HEK293 (cell line): ENCODE data around the gene TECR.

Source experiments
- CTCF ChIA-PET: fragments of 350-600 bp; formaldehyde crosslinking; extraction: SDS; loops from one replicate; lab custom pipeline; 2021; ENCODE audit warnings: antibody characterized with exemption; lab: Yijun Ruan, JAX
- POLR2A ChIA-PET: fragments of 300-600 bp; formaldehyde crosslinking; extraction: SDS; loops from one replicate; lab custom pipeline; 2020; ENCODE audit warnings: antibody characterized with exemption, inconsistent platforms; lab: Yijun Ruan, JAX
- H3K27ac ChIP-seq: fragments of 200-500 bp; sonication (Bioruptor generic); 2 replicates; pipeline ENCODE4 v1.5.1; 2014; ENCODE audit warnings: low read depth, low read length, control low read depth, inconsistent platforms; ENCODE audit errors: extremely low read depth
- H3K36me3 ChIP-seq, 2 experiments: fragments of 200-500 bp in 1 of 2; sonication (Bioruptor generic) in 1 of 2; 1 replicate in 1 of 2; 2 replicates in 1 of 2; pipeline ENCODE4 v1.5.1; 2014 to 2017; ENCODE audit warnings: inconsistent platforms in 2 of 2, low read length in 2 of 2; ENCODE audit not compliant: control insufficient read depth in 2 of 2, insufficient read depth in 1 of 2
- H3K4me1 ChIP-seq: fragments of 200-500 bp; sonication (Bioruptor generic); 2 replicates; pipeline ENCODE4 v1.5.1; 2014; ENCODE audit warnings: mild to moderate bottlenecking, low read length, inconsistent platforms; ENCODE audit not compliant: control insufficient read depth, insufficient read depth
- H3K4me3 ChIP-seq: 2 replicates; pipeline ENCODE4 v1.5.1; 2011; ENCODE audit warnings: low read depth, mild to moderate bottlenecking, control low read depth, low read length, moderate library complexity
- H3K9me3 ChIP-seq: fragments of 200-500 bp; sonication (Bioruptor generic); 2 replicates; pipeline ENCODE4 v1.5.1; 2014; ENCODE audit warnings: low read depth, low read length, inconsistent platforms; ENCODE audit not compliant: control insufficient read depth, insufficient read depth
- EGR2 ChIP-seq: fragments of 450-650 bp; formaldehyde crosslinking; IDR thresholded peaks from 2 replicates; pipeline ENCODE4 v1.5.1; 2016; ENCODE audit warnings: low read depth, missing biosample characterization, missing genetic modification characterization
- FEZF1 ChIP-seq: fragments of 450-650 bp; formaldehyde crosslinking; IDR thresholded peaks from 2 replicates; pipeline ENCODE4 v1.5.1; 2016; ENCODE audit warnings: missing biosample characterization, missing genetic modification characterization
- KLF1 ChIP-seq: fragments of 450-650 bp; formaldehyde crosslinking; IDR thresholded peaks from 2 replicates; pipeline ENCODE4 v1.5.1; 2016; ENCODE audit warnings: missing biosample characterization, missing genetic modification characterization
- RBAK ChIP-seq: fragments of 450-650 bp; formaldehyde crosslinking; IDR thresholded peaks from 2 replicates; pipeline ENCODE4 v1.5.1; 2016; ENCODE audit warnings: missing biosample characterization, missing genetic modification characterization
- ZBTB48 ChIP-seq: fragments of 450-650 bp; formaldehyde crosslinking; IDR thresholded peaks from 2 replicates; pipeline ENCODE4 v1.5.1; 2016; ENCODE audit warnings: missing biosample characterization, missing genetic modification characterization
- ZBTB7A ChIP-seq: fragments of 450-650 bp; formaldehyde crosslinking; IDR thresholded peaks from 2 replicates; pipeline ENCODE4 v1.5.1; 2016; ENCODE audit warnings: low read depth, missing biosample characterization, missing genetic modification characterization
- ZNF10 ChIP-seq: fragments of 450-650 bp; formaldehyde crosslinking; IDR thresholded peaks from 2 replicates; pipeline ENCODE4 v1.5.1; 2017; ENCODE audit warnings: missing biosample characterization, missing genetic modification characterization
- ZNF132 ChIP-seq: fragments of 450-650 bp; formaldehyde crosslinking; IDR thresholded peaks from 2 replicates; pipeline ENCODE4 v1.5.1; 2017; ENCODE audit warnings: missing biosample characterization, missing genetic modification characterization, borderline replicate concordance
- ZNF157 ChIP-seq: fragments of 450-650 bp; formaldehyde crosslinking; IDR thresholded peaks from 2 replicates; pipeline ENCODE4 v1.5.1; 2016; ENCODE audit warnings: missing biosample characterization, missing genetic modification characterization
- ZNF169 ChIP-seq: fragments of 450-650 bp; formaldehyde crosslinking; IDR thresholded peaks from 2 replicates; pipeline ENCODE4 v1.5.1; 2016; ENCODE audit warnings: missing biosample characterization, missing genetic modification characterization
- ZNF174 ChIP-seq: fragments of 450-650 bp; formaldehyde crosslinking; IDR thresholded peaks from 2 replicates; pipeline ENCODE4 v1.5.0; 2017; ENCODE audit warnings: missing biosample characterization, mild to moderate bottlenecking, missing genetic modification characterization
- ZNF24 ChIP-seq: fragments of 450-650 bp; formaldehyde crosslinking; IDR thresholded peaks from 2 replicates; pipeline ENCODE4 v1.5.1; 2016; ENCODE audit warnings: missing biosample characterization, missing genetic modification characterization
- ZNF501 ChIP-seq: fragments of 450-650 bp; formaldehyde crosslinking; IDR thresholded peaks from 2 replicates; pipeline ENCODE4 v1.5.1; 2016; ENCODE audit warnings: missing biosample characterization, missing genetic modification characterization
- ZNF529 ChIP-seq: fragments of 450-650 bp; formaldehyde crosslinking; IDR thresholded peaks from 2 replicates; pipeline ENCODE4 v1.5.1; 2017; ENCODE audit warnings: missing genetic modification characterization, missing biosample characterization; ENCODE audit not compliant: insufficient replicate concordance
- ZNF600 ChIP-seq: fragments of 450-650 bp; formaldehyde crosslinking; IDR thresholded peaks from 2 replicates; pipeline ENCODE4 v1.5.1; 2016; ENCODE audit warnings: missing biosample characterization, missing genetic modification characterization
- ZNF623 ChIP-seq: fragments of 450-650 bp; formaldehyde crosslinking; IDR thresholded peaks from 2 replicates; pipeline ENCODE4 v1.5.1; 2016; ENCODE audit warnings: missing biosample characterization, missing genetic modification characterization
- ZNF626 ChIP-seq: fragments of 450-650 bp; sonication (Bioruptor Pico); formaldehyde crosslinking; IDR thresholded peaks from 2 replicates; pipeline ENCODE4 v1.5.1; 2018; ENCODE audit warnings: missing biosample characterization, missing genetic modification characterization, inconsistent platforms
- ZNF830 ChIP-seq: fragments of 450-650 bp; IDR thresholded peaks from 2 replicates; pipeline ENCODE4 v1.5.0; 2018; ENCODE audit warnings: missing biosample characterization, missing genetic modification characterization, low read depth, mild to moderate bottlenecking, moderate library complexity
- TF ChIP-seq, protein P1 (sequence below): IDR thresholded peaks from 2 replicates; pipeline ENCODE4 v1.6.1; 2011; ENCODE audit warnings: mild to moderate bottlenecking, low read depth, low read length, borderline replicate concordance
- TF ChIP-seq, protein P2 (sequence below): fragments of 450-650 bp; formaldehyde crosslinking; IDR thresholded peaks from 2 replicates; pipeline ENCODE4 v1.5.1; 2016; ENCODE audit warnings: missing biosample characterization, missing genetic modification characterization, borderline replicate concordance
- TF ChIP-seq, protein P3 (sequence below): fragments of 450-650 bp; formaldehyde crosslinking; IDR thresholded peaks from 2 replicates; pipeline ENCODE4; 2016; ENCODE audit warnings: missing biosample characterization, missing genetic modification characterization
- TF ChIP-seq, protein P4 (sequence below): fragments of 450-650 bp; formaldehyde crosslinking; IDR thresholded peaks from 2 replicates; pipeline ENCODE4 v1.5.1; 2016; ENCODE audit warnings: missing biosample characterization, missing genetic modification characterization
- TF ChIP-seq, protein P5 (sequence below): fragments of 450-650 bp; formaldehyde crosslinking; IDR thresholded peaks from 2 replicates; pipeline ENCODE4 v1.5.1; 2016; ENCODE audit warnings: missing biosample characterization, missing genetic modification characterization
- TF ChIP-seq, protein P6 (sequence below): fragments of 450-650 bp; formaldehyde crosslinking; IDR thresholded peaks from 2 replicates; pipeline ENCODE4 v1.5.1; 2016; ENCODE audit warnings: missing biosample characterization, missing genetic modification characterization

TECR gene

DNA sequence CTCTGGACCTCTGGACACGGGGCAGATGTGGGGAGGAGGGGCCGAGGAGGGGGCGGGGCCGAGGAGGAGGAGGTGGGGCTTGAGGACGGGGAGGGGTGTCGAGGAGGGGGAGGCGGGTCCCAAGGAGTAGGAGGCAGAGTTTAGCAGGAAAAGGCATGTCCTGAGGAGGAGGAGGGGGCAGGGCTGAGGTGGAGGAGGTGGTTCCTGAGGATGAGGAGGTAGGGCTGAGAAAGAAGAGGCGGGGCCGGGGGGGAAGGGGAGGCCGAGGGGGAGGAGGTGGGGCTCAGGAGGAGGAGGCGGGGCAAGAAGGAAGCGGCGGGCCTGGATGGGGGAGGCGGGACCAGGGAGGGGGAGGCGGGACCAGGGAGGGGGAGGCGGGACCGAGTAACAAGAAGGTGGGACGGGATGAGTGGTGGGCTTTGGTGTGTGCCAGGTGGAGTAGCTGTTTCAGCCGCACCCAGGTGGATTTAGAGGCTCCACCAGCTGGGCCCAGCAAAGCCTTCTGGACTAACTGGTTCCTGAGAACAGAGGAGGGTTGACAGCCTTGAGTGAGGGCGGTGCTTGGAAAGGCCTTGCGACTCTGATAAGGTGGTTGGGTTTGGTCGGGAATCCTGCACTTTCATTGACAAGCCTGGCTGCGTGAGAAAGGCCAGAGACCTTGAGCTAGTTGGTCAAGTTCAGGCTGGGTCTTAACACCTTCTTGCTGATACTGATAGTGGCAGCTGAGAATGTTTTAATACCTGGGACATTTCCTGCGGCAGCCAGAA is 7.7 kb downstream of the TECR start:
- ChIA-PET CTCF (no interaction called here), POLR2A (interaction anchor here (0.5 to 0.6 kb wide), 2 partner anchors 27 to 47 kb away, joined by 4 to 7 read pairs; no protein-coding TSS in a partner anchor)
- no peak overlapping the region for H3K4me3 ChIP-seq
- H3K36me3 ChIP-seq: peaks cover 3 to 9% of the 10 kb centered on the region in 2 experiments; a peak in 2 of 3 replicates
- H3K4me1 ChIP-seq: no peaks in the 10 kb centered on the region
- H3K9me3 ChIP-seq: no peaks in the 10 kb centered on the region
- H3K27ac ChIP-seq: no peak overlapping the region
- TF ChIP-seq, protein P1, sequence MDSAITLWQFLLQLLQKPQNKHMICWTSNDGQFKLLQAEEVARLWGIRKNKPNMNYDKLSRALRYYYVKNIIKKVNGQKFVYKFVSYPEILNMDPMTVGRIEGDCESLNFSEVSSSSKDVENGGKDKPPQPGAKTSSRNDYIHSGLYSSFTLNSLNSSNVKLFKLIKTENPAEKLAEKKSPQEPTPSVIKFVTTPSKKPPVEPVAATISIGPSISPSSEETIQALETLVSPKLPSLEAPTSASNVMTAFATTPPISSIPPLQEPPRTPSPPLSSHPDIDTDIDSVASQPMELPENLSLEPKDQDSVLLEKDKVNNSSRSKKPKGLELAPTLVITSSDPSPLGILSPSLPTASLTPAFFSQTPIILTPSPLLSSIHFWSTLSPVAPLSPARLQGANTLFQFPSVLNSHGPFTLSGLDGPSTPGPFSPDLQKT: no peak
- TF ChIP-seq, protein P2, sequence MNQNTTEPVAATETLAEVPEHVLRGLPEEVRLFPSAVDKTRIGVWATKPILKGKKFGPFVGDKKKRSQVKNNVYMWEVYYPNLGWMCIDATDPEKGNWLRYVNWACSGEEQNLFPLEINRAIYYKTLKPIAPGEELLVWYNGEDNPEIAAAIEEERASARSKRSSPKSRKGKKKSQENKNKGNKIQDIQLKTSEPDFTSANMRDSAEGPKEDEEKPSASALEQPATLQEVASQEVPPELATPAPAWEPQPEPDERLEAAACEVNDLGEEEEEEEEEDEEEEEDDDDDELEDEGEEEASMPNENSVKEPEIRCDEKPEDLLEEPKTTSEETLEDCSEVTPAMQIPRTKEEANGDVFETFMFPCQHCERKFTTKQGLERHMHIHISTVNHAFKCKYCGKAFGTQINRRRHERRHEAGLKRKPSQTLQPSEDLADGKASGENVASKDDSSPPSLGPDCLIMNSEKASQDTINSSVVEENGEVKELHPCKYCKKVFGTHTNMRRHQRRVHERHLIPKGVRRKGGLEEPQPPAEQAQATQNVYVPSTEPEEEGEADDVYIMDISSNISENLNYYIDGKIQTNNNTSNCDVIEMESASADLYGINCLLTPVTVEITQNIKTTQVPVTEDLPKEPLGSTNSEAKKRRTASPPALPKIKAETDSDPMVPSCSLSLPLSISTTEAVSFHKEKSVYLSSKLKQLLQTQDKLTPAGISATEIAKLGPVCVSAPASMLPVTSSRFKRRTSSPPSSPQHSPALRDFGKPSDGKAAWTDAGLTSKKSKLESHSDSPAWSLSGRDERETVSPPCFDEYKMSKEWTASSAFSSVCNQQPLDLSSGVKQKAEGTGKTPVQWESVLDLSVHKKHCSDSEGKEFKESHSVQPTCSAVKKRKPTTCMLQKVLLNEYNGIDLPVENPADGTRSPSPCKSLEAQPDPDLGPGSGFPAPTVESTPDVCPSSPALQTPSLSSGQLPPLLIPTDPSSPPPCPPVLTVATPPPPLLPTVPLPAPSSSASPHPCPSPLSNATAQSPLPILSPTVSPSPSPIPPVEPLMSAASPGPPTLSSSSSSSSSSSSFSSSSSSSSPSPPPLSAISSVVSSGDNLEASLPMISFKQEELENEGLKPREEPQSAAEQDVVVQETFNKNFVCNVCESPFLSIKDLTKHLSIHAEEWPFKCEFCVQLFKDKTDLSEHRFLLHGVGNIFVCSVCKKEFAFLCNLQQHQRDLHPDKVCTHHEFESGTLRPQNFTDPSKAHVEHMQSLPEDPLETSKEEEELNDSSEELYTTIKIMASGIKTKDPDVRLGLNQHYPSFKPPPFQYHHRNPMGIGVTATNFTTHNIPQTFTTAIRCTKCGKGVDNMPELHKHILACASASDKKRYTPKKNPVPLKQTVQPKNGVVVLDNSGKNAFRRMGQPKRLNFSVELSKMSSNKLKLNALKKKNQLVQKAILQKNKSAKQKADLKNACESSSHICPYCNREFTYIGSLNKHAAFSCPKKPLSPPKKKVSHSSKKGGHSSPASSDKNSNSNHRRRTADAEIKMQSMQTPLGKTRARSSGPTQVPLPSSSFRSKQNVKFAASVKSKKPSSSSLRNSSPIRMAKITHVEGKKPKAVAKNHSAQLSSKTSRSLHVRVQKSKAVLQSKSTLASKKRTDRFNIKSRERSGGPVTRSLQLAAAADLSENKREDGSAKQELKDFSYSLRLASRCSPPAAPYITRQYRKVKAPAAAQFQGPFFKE: no peak
- no peak for TF ChIP-seq ZNF830
- TF ChIP-seq ZBTB48: no peak
- TF ChIP-seq, protein P3, sequence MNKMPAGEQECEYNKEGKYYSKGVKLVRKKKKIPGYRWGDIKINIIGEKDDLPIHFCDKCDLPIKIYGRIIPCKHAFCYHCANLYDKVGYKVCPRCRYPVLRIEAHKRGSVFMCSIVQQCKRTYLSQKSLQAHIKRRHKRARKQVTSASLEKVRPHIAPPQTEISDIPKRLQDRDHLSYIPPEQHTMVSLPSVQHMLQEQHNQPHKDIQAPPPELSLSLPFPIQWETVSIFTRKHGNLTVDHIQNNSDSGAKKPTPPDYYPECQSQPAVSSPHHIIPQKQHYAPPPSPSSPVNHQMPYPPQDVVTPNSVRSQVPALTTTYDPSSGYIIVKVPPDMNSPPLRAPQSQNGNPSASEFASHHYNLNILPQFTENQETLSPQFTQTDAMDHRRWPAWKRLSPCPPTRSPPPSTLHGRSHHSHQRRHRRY (tag by site-specific recombination): no peak
- TF ChIP-seq ZNF169 (tag by site-specific recombination): no peak
- no peak for TF ChIP-seq ZNF174 (tag by site-specific recombination)
- TF ChIP-seq ZNF24: no peak
- no peak for TF ChIP-seq RBAK
- TF ChIP-seq, protein P4, sequence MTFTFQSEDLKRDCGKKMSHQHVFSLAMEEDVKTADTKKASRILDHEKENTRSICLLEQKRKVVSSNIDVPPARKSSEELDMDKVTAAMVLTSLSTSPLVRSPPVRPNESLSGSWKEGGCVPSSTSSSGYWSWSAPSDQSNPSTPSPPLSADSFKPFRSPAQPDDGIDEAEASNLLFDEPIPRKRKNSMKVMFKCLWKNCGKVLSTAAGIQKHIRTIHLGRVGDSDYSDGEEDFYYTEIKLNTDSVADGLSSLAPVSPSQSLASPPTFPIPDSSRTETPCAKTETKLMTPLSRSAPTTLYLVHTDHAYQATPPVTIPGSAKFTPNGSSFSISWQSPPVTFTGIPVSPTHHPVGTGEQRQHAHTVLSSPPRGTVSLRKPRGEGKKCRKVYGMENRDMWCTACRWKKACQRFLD: no peak
- peak; percentile 57 for TF ChIP-seq KLF1
- no peak for TF ChIP-seq ZNF623 (tag by site-specific recombination)
- peak; percentile 47; the same call in 1 of the 2 replicates for TF ChIP-seq ZNF10 (tag by site-specific recombination)
- no peak for TF ChIP-seq ZNF529 (tag by site-specific recombination)
- TF ChIP-seq FEZF1: no peak
- no peak for TF ChIP-seq ZBTB7A
- peak; percentile 74; the same call in 1 of the 2 replicates for TF ChIP-seq ZNF600 (tag by site-specific recombination)
- no peak for TF ChIP-seq ZNF132 (tag by site-specific recombination)
- no peak for TF ChIP-seq ZNF626 (tag by site-specific recombination)
- TF ChIP-seq ZNF157 (tag by site-specific recombination): no peak
- TF ChIP-seq, protein P5, sequence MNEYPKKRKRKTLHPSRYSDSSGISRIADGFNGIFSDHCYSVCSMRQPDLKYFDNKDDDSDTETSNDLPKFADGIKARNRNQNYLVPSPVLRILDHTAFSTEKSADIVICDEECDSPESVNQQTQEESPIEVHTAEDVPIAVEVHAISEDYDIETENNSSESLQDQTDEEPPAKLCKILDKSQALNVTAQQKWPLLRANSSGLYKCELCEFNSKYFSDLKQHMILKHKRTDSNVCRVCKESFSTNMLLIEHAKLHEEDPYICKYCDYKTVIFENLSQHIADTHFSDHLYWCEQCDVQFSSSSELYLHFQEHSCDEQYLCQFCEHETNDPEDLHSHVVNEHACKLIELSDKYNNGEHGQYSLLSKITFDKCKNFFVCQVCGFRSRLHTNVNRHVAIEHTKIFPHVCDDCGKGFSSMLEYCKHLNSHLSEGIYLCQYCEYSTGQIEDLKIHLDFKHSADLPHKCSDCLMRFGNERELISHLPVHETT: no peak
- TF ChIP-seq, protein P6, sequence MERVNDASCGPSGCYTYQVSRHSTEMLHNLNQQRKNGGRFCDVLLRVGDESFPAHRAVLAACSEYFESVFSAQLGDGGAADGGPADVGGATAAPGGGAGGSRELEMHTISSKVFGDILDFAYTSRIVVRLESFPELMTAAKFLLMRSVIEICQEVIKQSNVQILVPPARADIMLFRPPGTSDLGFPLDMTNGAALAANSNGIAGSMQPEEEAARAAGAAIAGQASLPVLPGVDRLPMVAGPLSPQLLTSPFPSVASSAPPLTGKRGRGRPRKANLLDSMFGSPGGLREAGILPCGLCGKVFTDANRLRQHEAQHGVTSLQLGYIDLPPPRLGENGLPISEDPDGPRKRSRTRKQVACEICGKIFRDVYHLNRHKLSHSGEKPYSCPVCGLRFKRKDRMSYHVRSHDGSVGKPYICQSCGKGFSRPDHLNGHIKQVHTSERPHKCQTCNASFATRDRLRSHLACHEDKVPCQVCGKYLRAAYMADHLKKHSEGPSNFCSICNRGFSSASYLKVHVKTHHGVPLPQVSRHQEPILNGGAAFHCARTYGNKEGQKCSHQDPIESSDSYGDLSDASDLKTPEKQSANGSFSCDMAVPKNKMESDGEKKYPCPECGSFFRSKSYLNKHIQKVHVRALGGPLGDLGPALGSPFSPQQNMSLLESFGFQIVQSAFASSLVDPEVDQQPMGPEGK (tag by site-specific recombination): 0 out of 2 replicates have a peak, but pooled peaks have one; percentile 28
- TF ChIP-seq EGR2: peak; percentile 74
- no peak for TF ChIP-seq ZNF501 (tag by site-specific recombination)
